Right renal cortex interstitium (tissue), 3 donors: ENCODE results near the gene C10orf88. TPM values are rescaled to one million over a fixed set of nuclear protein-coding genes. Genes with fewer than 3 reads are reported as not detected.
"Not testable (repeated sequence)": the region's sequence is repeated elsewhere in the genome, so short reads cannot be mapped to it uniquely, and the experiment has no call there.

Experiments
- DNase-seq, 3 donors: peaks; one replicate each; pipeline ENCODE4 v3.0.0-alpha.2; 2013; ENCODE audit warnings: low read depth in 3 of 3, low spot score in 2 of 3
- polyA plus RNA-seq, 3 donors: library from polyadenylated mRNA; unstranded; fragments of 120-200 nt; gene quantifications; one replicate each; pipeline ENCODE4 v1.2.1, GENCODE V29; 2013; ENCODE audit not compliant: insufficient read length in 3 of 3

Gene C10orf88
- polyA plus RNA-seq, 3 donors = 18.2 to 21.2 (median 21.0) TPM

DNA sequence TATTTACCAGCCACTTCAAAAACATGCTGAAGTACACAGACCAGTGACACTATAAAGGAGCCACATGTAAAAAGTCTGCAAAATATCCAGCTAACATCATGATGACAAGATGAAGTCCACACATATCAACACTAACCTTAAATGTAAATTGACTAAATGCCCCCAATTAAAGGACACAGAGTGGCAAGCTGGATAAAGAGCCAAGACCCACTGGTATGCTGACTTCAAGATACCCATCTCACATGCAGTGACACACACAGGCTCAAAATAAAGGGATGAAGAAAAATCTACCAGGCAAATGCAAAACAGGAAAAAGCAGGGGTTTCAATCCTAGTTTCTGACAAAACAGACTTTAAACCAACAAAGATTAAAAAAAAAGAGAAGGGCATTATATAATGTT, 12.9 kb upstream of the C10orf88 start:
- DNase-seq = no peak

DNA sequence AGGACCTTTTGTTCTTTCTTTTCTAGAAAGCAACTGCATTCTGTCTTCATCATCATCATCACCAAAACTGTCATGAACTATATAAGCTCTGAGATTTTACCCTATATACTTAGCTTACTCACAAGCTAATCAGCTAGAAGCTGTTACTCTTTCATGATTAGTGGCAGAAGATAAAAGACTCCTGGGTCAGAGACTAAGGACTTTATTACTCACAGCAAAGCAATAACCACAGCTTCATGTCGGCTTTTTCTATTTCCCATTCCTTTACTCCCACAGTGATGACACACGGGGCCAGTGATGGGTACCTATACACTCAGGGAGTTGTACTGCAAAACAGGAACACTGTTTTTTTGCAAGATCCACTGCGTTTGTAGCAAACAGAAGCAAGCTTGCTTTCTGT, 8.4 kb upstream of the C10orf88 start:
- no peak for DNase-seq

DNA sequence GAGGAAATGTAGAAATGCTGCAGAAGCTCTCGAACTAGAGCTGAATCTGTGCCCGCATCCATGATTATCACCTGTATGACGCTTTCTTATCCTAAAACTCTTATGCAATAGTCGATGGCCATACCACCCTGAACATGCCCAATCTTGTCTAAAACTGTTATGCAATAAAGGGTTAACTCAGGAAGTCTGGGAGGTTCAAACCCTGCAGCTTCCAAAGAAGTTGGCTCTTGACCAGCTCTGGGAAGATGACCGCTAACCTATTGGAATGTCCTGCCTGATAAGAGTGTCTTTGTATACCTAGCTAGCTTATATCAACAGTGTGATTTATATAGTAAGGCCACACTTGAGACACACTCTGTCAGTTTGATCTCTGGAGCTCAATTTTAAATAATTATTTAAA, 3.4 kb upstream of the C10orf88 start:
- no peak for DNase-seq

DNA sequence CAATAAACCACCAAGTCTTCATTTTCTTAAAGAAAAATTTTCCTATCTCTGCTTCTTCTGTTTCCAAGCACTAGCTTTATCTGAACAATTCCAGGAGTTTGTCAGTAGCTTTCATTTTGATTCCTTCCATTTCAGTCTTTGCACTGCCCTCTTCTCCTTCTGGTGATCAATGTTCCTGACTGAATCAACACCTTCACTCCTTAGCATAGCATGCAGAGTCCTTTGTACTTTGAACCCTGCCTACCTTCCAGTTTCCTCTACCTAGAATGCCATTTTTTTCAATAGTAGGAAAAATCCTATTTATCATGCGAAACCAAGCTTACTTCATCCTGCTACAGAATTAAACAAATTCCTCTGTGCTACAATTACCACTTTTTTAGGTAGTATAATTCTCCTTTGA, 1.9 kb upstream of the C10orf88 start:
- DNase-seq = no peak

DNA sequence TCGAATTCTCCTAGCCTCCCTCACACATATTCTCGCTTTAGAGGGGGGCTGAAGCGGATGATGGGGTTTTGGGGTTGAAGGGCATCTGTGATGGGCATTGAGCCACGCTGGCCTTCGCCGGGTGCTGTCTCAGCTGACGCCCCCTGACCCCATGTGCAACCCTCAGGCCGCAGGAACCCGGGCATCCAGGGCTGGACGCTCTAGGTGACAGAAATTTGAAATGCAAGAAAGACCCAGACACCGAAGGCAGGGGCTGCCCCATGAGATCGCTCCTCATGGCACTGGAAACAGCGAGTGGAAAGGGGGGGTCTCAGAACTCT, 664 bp upstream of the C10orf88 start:
- no peak for DNase-seq

DNA sequence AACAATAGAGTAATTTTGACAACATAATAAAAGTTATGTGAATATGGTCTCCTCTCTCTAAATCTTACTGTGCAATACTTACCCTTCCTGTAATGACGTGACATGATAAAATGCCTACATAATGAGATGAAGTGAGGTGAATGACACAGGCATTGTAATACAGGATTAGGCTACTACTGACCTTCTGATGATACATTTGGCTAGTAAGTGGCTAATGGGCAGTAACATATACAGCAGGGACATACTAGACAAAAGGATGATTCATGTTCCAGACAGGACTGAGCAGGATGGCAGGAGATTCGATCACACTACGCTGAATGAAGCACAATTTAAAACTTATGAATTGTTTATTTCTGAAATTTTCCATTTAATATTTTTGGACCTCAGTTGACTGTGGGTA, 4.7 kb downstream of the C10orf88 start:
- DNase-seq = no peak

DNA sequence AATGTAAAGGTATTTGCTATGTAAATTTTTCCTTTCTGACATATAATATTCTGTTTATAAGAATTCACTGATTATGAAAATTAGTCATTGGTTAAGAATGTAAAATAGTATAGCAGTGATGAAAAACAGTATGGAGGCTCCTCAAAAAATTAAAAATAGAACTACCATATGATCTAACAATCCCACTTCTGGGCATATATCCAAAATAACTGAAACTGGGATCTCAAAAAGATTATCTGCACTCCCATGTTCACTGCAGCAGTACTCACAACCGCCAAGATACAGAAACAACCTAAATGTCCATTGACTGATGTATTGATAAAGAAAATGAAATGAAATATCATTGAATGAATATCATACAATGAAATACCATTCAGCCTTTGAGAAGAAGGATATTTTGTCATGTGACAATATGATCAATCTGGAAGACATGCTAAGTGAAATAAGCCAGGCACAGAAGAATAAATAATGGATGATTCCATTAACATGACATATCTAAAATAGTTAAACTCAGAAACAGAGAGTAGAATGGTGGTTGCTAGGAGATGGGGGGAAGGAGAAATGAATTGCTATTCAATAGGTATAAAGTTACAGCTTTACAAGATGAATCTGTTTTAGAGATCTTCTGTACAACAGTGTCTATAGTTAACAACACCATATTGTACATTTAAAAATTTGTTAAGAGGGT, 14.0 kb downstream of the C10orf88 start:
- no peak for DNase-seq

DNA sequence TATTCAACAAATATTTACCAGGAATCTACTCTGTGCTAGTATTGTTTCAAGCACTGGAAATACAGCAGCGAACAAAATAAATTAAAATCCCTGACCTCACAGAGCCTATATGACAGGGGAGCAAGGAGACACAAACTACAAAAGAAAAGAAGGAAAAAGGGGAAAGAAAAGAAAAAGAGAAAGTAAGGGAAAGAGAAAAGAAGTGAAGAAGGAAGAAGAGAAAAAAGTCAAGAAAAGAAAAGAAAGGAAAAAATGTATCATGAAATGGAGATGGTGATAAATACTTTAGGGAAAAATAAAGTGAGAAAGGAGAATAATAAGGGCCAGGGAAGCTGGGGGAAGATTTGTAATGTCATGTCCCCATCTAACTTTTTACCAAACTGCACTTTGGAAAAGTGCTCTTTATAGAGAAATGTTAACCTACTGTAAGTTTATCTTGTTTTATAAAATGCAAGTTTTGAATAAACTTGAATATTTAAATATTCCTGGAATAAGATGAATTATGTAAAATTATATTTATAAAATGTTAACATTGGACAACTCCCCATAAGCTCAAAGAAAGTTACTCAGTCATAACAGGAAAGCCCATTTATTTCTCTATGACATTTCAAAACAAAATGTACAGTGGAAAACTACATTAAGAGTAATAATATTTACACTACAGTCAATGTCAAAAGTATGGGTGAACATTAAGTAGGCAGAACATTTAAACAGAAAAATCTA, 14.7 kb downstream of the C10orf88 start:
- DNase-seq = no peak

DNA sequence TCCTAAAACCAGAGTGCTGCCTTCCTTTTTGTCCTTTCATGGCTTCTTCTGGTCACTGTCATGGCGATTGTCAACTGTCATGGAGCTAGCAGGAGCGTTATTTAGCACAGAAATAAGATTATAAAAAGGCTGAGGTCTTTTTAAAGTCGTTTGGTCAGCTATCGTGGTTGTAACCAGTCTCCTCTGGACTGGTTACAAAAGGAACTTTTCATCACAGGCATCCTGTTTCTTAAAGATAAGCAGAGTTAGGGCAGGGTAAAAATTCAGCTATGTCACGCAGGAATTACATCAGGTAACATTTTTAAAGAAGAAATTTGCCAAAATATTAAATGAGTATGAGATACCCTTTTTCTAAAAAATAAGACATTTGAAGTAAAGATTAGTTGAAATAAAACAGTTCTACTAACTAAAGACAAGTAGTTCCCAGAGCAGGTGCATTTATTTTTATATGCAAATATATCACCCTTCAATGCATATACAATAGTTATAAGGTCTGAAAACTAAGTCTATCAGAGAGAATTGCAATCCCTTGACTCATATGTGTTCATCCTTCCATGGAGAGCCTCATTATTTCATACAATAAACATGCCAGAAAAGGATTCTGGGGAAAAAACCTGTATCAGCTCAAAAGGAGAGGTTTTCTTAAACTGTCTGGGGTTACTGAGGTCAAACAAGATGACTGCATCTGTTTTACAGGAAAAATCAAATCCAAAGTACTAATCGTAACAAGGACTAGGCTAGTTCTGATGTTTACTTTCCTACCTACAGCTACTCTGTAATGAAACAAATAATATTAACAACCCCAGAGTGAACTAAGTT, 22.7 kb downstream of the C10orf88 start:
- DNase-seq = no peak

DNA sequence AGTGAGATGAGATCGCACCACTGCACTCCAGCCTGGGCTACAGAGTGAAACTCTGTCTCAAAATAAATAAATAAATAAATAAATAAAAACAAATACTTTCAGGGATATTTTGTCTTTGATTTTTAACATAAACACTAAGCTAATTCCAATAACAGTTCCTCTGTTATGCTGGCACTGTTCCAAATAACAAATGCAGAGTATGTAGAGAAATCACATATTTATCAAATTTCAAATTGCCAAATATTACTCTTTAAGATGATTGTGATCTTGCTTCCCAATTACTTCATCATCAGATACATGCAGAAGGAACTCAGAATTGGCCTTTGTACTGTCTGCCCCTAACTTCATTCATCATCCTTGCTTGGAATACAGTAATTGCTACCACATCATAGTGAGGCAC, 23.9 kb downstream of the C10orf88 start:
- DNase-seq = no peak

DNA sequence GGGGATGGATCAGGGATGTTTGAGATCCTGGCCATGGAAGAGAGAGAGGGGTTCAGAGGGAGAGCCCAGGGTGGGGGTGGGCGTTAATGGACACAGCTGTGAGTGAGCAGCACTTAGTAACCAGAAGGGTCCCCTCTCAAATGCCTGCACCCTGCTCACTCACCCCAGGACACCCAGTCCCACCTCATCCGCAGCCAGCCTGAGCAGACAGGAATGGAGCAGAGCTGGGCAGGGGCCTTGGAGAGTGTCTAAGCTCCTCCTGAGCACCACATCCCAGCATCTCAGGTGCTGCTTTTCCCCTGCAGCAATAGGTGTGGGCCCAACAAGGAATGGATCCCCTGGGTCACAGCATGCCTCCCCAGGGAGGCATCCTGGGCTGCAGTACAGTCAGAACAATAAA, 38.3 kb downstream of the C10orf88 start:
- no peak for DNase-seq

DNA sequence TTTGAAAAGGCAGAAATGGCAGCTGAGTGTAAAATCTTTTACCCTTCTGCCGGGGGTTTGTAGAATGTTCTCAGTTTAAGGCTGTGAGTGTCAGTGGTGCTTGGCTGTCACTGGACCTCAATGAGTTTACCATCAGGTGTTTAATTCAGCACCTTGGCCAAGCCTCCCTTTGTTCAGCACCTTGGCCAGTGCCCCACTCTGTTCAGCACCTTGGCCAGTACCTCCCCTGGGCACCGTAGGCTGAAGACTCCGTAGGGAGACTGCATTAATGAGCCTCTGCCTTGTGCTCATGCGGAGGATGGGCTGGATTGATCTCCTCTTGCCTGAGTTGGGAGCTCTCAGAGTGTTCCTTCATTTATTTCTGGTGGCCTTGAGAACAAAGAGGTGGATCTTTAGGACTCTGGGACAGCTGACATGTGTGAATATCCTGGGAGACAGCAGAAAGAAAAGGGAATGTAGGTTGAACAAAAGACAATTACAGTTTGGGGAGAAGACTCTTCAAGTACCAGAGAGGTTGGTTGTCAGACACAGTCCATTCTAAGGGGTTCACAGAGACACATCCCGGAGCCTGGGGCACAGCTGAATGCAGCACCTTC, 42.0 kb downstream of the C10orf88 start:
- peak; percentile 27 to 63 (median 43) for DNase-seq

DNA sequence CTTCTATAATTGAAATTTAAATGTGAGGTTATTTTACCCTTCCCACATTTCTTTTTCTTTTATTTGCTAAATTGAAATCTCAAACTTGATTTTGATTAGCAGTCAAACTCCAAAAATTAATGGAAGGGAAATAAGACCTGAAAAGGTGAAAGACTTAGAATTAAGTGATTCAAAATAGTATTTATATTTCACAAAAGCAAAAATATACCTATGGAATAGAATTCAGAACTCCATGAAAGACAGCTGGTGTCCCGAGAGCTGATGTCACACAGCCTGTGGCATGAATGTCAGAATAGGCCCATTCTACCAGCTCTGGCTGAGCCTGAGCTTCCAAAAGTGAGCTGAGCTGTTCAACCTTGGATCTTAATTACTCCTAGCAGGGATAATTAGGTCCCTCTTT, 43.7 kb downstream of the C10orf88 start, which contains the start of gene FAM24A:
FAM24A (plus strand) TSS at position 301 of the 400 bp plus-strand sequence. CDS start 1,025 bp downstream, outside the sequence.
- no peak for DNase-seq

DNA sequence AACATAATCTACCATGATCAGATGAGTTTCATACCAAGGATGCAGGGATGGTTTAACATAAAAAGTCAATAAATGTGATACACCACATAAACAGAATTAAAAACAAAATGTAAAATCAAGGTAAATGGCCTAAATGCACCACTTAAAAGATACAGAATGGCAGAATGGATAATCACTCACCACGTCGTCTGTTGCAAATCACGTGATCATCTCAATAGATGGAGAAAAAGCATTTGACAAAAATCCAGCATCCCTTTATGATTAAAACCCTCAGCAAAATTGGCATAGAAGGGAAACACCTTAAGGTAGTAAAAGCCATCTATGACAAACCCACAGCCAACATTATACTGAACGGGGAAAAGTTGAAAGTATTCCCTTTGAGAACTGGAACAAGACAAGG, 50.2 kb downstream of the C10orf88 start:
- DNase-seq = not testable (repeated sequence)

DNA sequence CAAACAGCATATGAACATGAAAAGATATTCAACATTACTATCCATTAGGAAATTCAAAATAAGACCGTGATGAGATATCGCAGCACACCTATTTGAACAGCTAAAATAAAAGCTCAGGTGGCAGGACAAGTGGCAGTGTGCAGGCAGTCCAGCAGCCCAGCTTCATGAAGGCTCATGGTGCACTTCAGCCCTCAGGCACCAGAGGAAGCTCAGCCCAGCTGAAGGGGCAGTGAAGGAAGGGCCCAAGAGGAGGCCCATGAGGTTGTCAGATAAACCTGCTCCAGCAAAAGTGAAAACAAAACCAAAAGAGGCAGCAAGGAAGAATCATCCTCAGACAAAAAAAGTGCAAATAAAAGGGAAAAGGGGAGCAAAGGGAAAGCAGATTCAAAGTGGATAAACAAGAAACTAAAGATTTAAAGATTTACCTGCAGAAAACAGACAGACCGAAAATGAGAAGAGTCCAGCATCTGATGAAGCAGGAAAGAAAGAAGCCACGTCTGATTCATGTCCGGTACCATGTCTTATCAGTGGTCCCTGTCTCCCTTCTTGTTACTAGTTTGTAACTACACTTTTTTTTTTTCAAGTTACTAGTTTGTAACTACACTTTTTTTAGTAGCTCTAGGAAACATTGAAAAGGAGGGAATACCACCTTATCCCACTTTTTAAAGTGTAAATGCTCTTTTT, 59.6 kb downstream of the C10orf88 start:
- DNase-seq = no peak

DNA sequence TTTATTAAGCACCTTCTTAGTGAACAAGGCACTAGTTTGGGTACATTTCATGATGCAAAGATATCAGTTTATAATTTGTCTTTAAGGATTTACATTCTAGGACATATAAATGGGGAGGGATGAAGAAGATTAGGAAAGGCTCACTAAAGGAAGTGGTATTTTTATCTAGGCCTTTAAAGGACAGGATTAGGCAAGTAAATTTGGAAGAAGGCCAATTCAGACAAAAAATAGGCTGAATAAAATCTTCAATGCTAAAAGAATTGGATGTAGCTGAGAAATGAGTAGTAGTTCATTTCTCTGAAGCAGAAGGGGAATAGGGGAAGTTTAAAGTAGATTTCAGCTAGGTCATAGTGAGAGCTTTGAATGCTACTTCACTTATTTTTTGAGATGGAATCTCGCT, 69.9 kb downstream of the C10orf88 start:
- DNase-seq = no peak

DNA sequence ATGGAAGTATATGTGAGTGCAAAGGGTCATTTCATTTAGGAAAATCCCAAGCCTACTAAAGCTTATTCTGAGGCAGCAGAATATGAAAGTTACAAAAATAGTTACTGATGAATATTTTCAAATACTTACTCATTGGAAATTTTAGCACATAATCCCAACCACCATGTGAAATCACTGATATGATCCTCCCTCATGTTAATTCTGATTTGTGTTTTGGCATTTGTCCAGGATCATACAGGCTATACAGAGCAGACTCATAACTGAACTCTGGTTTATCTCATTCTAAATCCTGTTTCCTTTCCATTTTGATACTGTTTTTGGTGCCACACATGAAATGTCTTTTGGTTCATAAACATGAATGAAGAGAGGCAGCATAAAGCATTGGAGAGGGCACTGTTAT, 71.3 kb downstream of the C10orf88 start:
- DNase-seq = no peak
